Mucosa of descending colon (tissue), 3 donors: Measurements from ENCODE around the gene ANO6. TPM values are rescaled to one million over a fixed set of nuclear protein-coding genes. Genes with fewer than 3 reads are reported as not detected.

ENCODE experiments used
- ATAC-seq: fragments of 200-7000 bp; cut with Tn5 transposase; one replicate; pipeline ENCODE4 v1.9.1; 2020; ENCODE audit warnings: mild to moderate bottlenecking, moderate library complexity
- DNase-seq, 3 donors: peaks; one replicate each; pipeline ENCODE4 v3.0.0-alpha.2; 2020
- H3K36me3 ChIP-seq: fragments of 200-600 bp; one replicate; pipeline ENCODE4 v1.8.0; 2021; ENCODE audit warnings: low read depth, mild to moderate bottlenecking
- H3K4me1 ChIP-seq: fragments of 200-600 bp; one replicate; pipeline ENCODE4 v1.8.0; 2021; ENCODE audit warnings: low read depth, mild to moderate bottlenecking
- H3K4me3 ChIP-seq: fragments of 200-600 bp; one replicate; pipeline ENCODE4 v1.8.0; 2021; ENCODE audit warnings: mild to moderate bottlenecking
- H3K9me3 ChIP-seq: fragments of 200-600 bp; one replicate; pipeline ENCODE4 v1.8.0; 2021; ENCODE audit warnings: mild to moderate bottlenecking
- CTCF ChIP-seq: fragments of 200-600 bp; IDR thresholded peaks from one replicate; pipeline ENCODE4 v1.8.0; 2022; ENCODE audit warnings: antibody characterized with exemption, mild to moderate bottlenecking
- intact Hi-C, 2 donors: fragments of 100-400 bp; cut with DNase I in 1 of 2; cut with micrococcal nuclease in 1 of 2; formaldehyde crosslinking; loops; one replicate each; pipeline versions ENCODE4 v1.11.0 to v1.11.1; 2022; cut with DNase I, micrococcal nuclease
- total RNA-seq, 3 donors: library from RNA; stranded (reverse); fragmentation: NEBNext Ultra II Directional in 2 of 3; extraction: Animal tissue kit (Norgen Biotek cat#: 25700) in 2 of 3; gene quantifications; one replicate each; pipeline versions ENCODE4 v1.2.1 to v1.2.4, GENCODE V29; 2021 to 2023
- donor health status: DM: no; HTN: no; CAD: no; lungs with moderate emphysema.
- donor health status: DM: no; HTN: no; CAD: no.
- donor health status: DM: no; HTN: yes; CAD: no.

The ANO6 gene
- total RNA-seq, 3 donors from 2014 or later, result 7.8 to 65.8 (median 15.2) TPM

- ATAC-seq (no peak), DNase-seq (no peak)
- peak overlapping the region; percentile 54 for H3K4me3 ChIP-seq
- TF ChIP-seq CTCF, result no peak
- intact Hi-C loops, result no loop called here
- no peaks in the 10 kb centered on the region for H3K9me3 ChIP-seq
- H3K4me1 ChIP-seq, result peaks cover 13% of the 10 kb centered on the region
- H3K36me3 ChIP-seq, result no peaks in the 10 kb centered on the region
Observed at GRCh38 chr12:45214749-45215418, 1.0 kb upstream of the ANO6 start.

GRCh38 chr12:45216230-45216982 is 511 bp downstream of the ANO6 start:
- intact Hi-C loops, result no loop called here
- no peak for TF ChIP-seq CTCF
- DNase-seq, result peak; percentile 51 to 75 (median 67)
- peaks cover 13% of the 10 kb centered on the region for H3K4me1 ChIP-seq
- H3K9me3 ChIP-seq, result no peaks in the 10 kb centered on the region
- H3K36me3 ChIP-seq, result no peaks in the 10 kb centered on the region
- peak; percentile 63 for ATAC-seq
- H3K4me3 ChIP-seq, result peak overlapping the region; percentile 54

- Histone ChIP-seq H3K4me3 (peak overlapping the region; percentile 54), H3K4me1 (peaks cover 13% of the 10 kb centered on the region), H3K36me3 (no peaks in the 10 kb centered on the region), H3K9me3 (no peaks in the 10 kb centered on the region)
- DNase-seq (no peak), ATAC-seq (no peak)
- no peak for TF ChIP-seq CTCF
- intact Hi-C loops, result no loop called here
Observed at GRCh38 chr12:45216983-45217485, 1.1 kb downstream of the ANO6 start.

GRCh38 chr12:45217846-45218245 is 2.0 kb downstream of the ANO6 start:
- no peaks in the 10 kb centered on the region for H3K36me3 ChIP-seq
- ATAC-seq (no peak), DNase-seq (no peak)
- H3K4me1 ChIP-seq, result peaks cover 13% of the 10 kb centered on the region
- intact Hi-C loops, result no loop called here
- TF ChIP-seq CTCF, result no peak
- no peak overlapping the region for H3K4me3 ChIP-seq
- no peaks in the 10 kb centered on the region for H3K9me3 ChIP-seq

GRCh38 chr12:45219621-45220020 is 3.7 kb downstream of the ANO6 start:
- peaks cover 13% of the 10 kb centered on the region for H3K4me1 ChIP-seq
- H3K9me3 ChIP-seq, result no peaks in the 10 kb centered on the region
- no peak for ATAC-seq
- no peak overlapping the region for H3K4me3 ChIP-seq
- no peaks in the 10 kb centered on the region for H3K36me3 ChIP-seq
- no peak for TF ChIP-seq CTCF
- DNase-seq, result no peak
- intact Hi-C loops, result no loop called here
